H1 (cell line): Measurements from ENCODE around the gene ZNF490. TPM values are rescaled to one million over a fixed set of nuclear protein-coding genes. Genes with fewer than 3 reads are reported as not detected.

ENCODE experiments used
- CTCF ChIA-PET: fragments of 300-600 bp; sonication (Branson Sonifier 250); formaldehyde crosslinking; loops from one replicate; lab custom pipeline; 2021; ENCODE audit not compliant: partially characterized antibody; lab: Charles Lee
- POLR2A ChIA-PET: fragments of 300-600 bp; sonication (Branson Sonifier 250); formaldehyde crosslinking; loops from one replicate; lab custom pipeline; 2021; ENCODE audit warnings: inconsistent platforms; ENCODE audit not compliant: partially characterized antibody; lab: Charles Lee
- DNase-seq, 2 experiments: peaks; one replicate each; pipeline versions ENCODE4 v3.0.0 to v3.0.0-alpha.2; 2010 to 2022; ENCODE audit warnings: low spot score in 2 of 2, low read depth in 1 of 2, mixed read lengths in 1 of 2
- FAIRE-seq: peaks from 2 replicates; lab custom pipeline; 2011; peaks lifted over from hg19 to GRCh38; lab: Jason Lieb, UNC
- H2AFZ ChIP-seq: 2 replicates; pipeline ENCODE4 v1.8.1; 2012; ENCODE audit warnings: low read length, inconsistent platforms
- H2AK5ac ChIP-seq: 2 replicates; pipeline ENCODE4 v1.6.1; 2013; ENCODE audit warnings: low read depth, low read length
- H2BK120ac ChIP-seq: replicated peaks from 2 replicates; pipeline ENCODE3; 2013; ENCODE audit warnings: low read depth, low read length, inconsistent platforms
- H2BK12ac ChIP-seq: 2 replicates; pipeline ENCODE4 v1.6.1; 2013; ENCODE audit warnings: low read depth, low read length
- H2BK15ac ChIP-seq: 2 replicates; pipeline ENCODE4 v1.6.1; 2013; ENCODE audit warnings: low read length
- H2BK20ac ChIP-seq: 2 replicates; pipeline ENCODE4 v1.6.1; 2013; ENCODE audit warnings: low read length
- H2BK5ac ChIP-seq: 2 replicates; pipeline ENCODE4 v1.6.1; 2013; ENCODE audit warnings: low read depth, low read length
- H3K14ac ChIP-seq: 2 replicates; pipeline ENCODE4 v1.6.1; 2013; ENCODE audit warnings: inconsistent platforms; ENCODE audit not compliant: insufficient read length
- H3K18ac ChIP-seq: 2 replicates; pipeline ENCODE4 v1.6.1; 2013; ENCODE audit warnings: low read length; ENCODE audit errors: extremely low read depth
- H3K23ac ChIP-seq: 2 replicates; pipeline ENCODE4 v1.6.1; 2013; ENCODE audit warnings: inconsistent platforms; ENCODE audit not compliant: insufficient read length
- H3K23me2 ChIP-seq: 2 replicates; pipeline ENCODE4 v1.6.1; 2013; ENCODE audit warnings: low read depth, low read length
- H3K27ac ChIP-seq: 2 replicates; pipeline ENCODE4 v1.6.1; 2011; ENCODE audit warnings: low read depth, low read length, inconsistent platforms
- H3K27me3 ChIP-seq, 4 experiments: replicated peaks in 1 of 4; 1 replicate in 1 of 4; 2 replicates in 3 of 4; pipeline versions ENCODE4 v1.6.1 to v1.8.1; 2011 to 2013; ENCODE audit warnings: low read length in 3 of 4, mild to moderate bottlenecking in 3 of 4, inconsistent platforms in 2 of 4, mixed read lengths in 2 of 4, moderate library complexity in 1 of 4; ENCODE audit not compliant: control insufficient read depth in 3 of 4, insufficient read depth in 3 of 4; ENCODE audit errors: extremely low read depth in 1 of 4
- H3K36me3 ChIP-seq, 4 experiments: 2 replicates each; pipeline versions ENCODE4 v1.6.1 to v1.8.1; 2011 to 2013; ENCODE audit warnings: mild to moderate bottlenecking in 4 of 4, low read length in 3 of 4, moderate library complexity in 2 of 4, control low read depth in 1 of 4, inconsistent platforms in 1 of 4; ENCODE audit not compliant: insufficient read depth in 4 of 4, control insufficient read depth in 2 of 4
- H3K4ac ChIP-seq: replicated peaks from 2 replicates; pipeline ENCODE3; 2013; ENCODE audit warnings: low read length, low read depth, mixed read lengths, inconsistent platforms; ENCODE audit not compliant: insufficient read length
- H3K4me1 ChIP-seq, 4 experiments: replicated peaks in 1 of 4; 1 replicate in 1 of 4; 2 replicates in 3 of 4; pipeline versions ENCODE4 v1.6.1 to v1.8.1; 2011 to 2013; ENCODE audit warnings: low read length in 3 of 4, inconsistent platforms in 2 of 4, mixed read lengths in 1 of 4; ENCODE audit not compliant: insufficient read depth in 4 of 4, control insufficient read depth in 3 of 4
- H3K4me2 ChIP-seq, 2 experiments: 2 replicates each; pipeline versions ENCODE4 v1.6.1 to v1.8.1; 2011 to 2013; ENCODE audit warnings: low read depth in 2 of 2, low read length in 2 of 2, control low read depth in 1 of 2, inconsistent platforms in 1 of 2, mild to moderate bottlenecking in 1 of 2; ENCODE audit not compliant: insufficient read depth in 1 of 2
- H3K4me3 ChIP-seq, 4 experiments: fragments of 200-600, 300-600 bp in 1 of 4; sonication (generic), shearing (Covaris generic), sonication (Bioruptor Twin) in 1 of 4; 2 replicates each; pipeline versions ENCODE4 v1.5.1 to v1.8.1; 2011 to 2016; ENCODE audit warnings: low read length in 4 of 4, low read depth in 3 of 4, control low read depth in 2 of 4, inconsistent platforms in 2 of 4, mild to moderate bottlenecking in 2 of 4, mixed read lengths in 1 of 4, moderate library complexity in 1 of 4; ENCODE audit not compliant: insufficient read depth in 2 of 4; ENCODE audit errors: extremely low read depth in 1 of 4
- H3K56ac ChIP-seq: replicated peaks from 2 replicates; pipeline ENCODE3; 2013; ENCODE audit warnings: low read depth, mild to moderate bottlenecking, mixed read lengths, low read length, inconsistent platforms; ENCODE audit not compliant: insufficient read length
- H3K79me1 ChIP-seq: 2 replicates; pipeline ENCODE4 v1.6.1; 2013; ENCODE audit warnings: low read depth, low read length, control low read depth
- H3K79me2 ChIP-seq, 2 experiments: 2 replicates each; pipeline versions ENCODE4 v1.6.1 to v1.8.1; 2012 to 2013; ENCODE audit warnings: low read length in 2 of 2, mild to moderate bottlenecking in 2 of 2, inconsistent platforms in 1 of 2; ENCODE audit not compliant: insufficient read depth in 2 of 2, control insufficient read depth in 1 of 2
- H3K9ac ChIP-seq, 4 experiments: replicated peaks in 1 of 4; 1 replicate in 1 of 4; 2 replicates in 3 of 4; pipeline versions ENCODE4 v1.6.1 to v1.8.1; 2011 to 2013; ENCODE audit warnings: low read depth in 3 of 4, low read length in 3 of 4, control low read depth in 2 of 4, mild to moderate bottlenecking in 2 of 4, moderate library complexity in 2 of 4, inconsistent platforms in 1 of 4; ENCODE audit errors: extremely low read depth in 1 of 4
- H3K9me3 ChIP-seq, 2 experiments: 2 replicates each; pipeline versions ENCODE4 v1.6.1 to v1.8.1; 2012 to 2013; ENCODE audit warnings: mild to moderate bottlenecking in 2 of 2, moderate library complexity in 2 of 2, control low read depth in 1 of 2, inconsistent platforms in 1 of 2, low read depth in 1 of 2, low read length in 1 of 2, mixed read lengths in 1 of 2; ENCODE audit not compliant: insufficient read depth in 2 of 2
- H4K20me1 ChIP-seq, 2 experiments: replicated peaks in 1 of 2; 2 replicates each; pipeline versions ENCODE3 to v1.8.1; 2011 to 2013; ENCODE audit warnings: inconsistent platforms in 2 of 2, low read length in 2 of 2, mild to moderate bottlenecking in 1 of 2; ENCODE audit not compliant: insufficient read depth in 2 of 2, control insufficient read depth in 1 of 2
- H4K5ac ChIP-seq: 2 replicates; pipeline ENCODE4 v1.6.1; 2013; ENCODE audit warnings: low read length, low read depth, mixed read lengths, inconsistent platforms; ENCODE audit not compliant: insufficient read length
- H4K8ac ChIP-seq: 2 replicates; pipeline ENCODE4 v1.8.0; 2013; ENCODE audit warnings: mild to moderate bottlenecking, moderate library complexity, low read length, inconsistent platforms; ENCODE audit not compliant: insufficient read depth; ENCODE audit errors: extremely low read depth
- H4K91ac ChIP-seq: replicated peaks from 2 replicates; pipeline ENCODE3; 2013; ENCODE audit warnings: low read length, mixed read lengths, inconsistent platforms; ENCODE audit not compliant: insufficient read length
- ASH2L ChIP-seq: fragments of 200-600, 300-600 bp; sonication (generic); IDR thresholded peaks from one replicate; pipeline ENCODE4 v1.7.1; 2017; ENCODE audit warnings: low read length
- CBX8 ChIP-seq: fragments of 300-800, 300-1000 bp; sonication (generic); IDR thresholded peaks from 2 replicates; pipeline ENCODE4 v1.7.1; 2016; ENCODE audit warnings: low read depth, low read length, borderline replicate concordance
- CHD1 ChIP-seq: IDR thresholded peaks from 2 replicates; pipeline ENCODE4 v1.6.1; 2012; ENCODE audit warnings: low read depth, low read length, improper control_type of control experiment
- CREB1 ChIP-seq: IDR thresholded peaks from 2 replicates; pipeline ENCODE4 v1.6.1; 2012; ENCODE audit warnings: inconsistent platforms
- KDM5A ChIP-seq: fragments of 200-600 bp; IDR thresholded peaks from 2 replicates; pipeline ENCODE4 v1.7.1; 2012; ENCODE audit warnings: mild to moderate bottlenecking, low read length, inconsistent platforms, mixed read lengths
- NRF1 ChIP-seq: IDR thresholded peaks from 2 replicates; pipeline ENCODE4 v1.6.1; 2011; ENCODE audit warnings: mild to moderate bottlenecking, low read depth, low read length, improper control_type of control experiment
- POLR2AphosphoS5 ChIP-seq: IDR thresholded peaks from 2 replicates; pipeline ENCODE4 v1.6.1; 2011; ENCODE audit warnings: low read depth, low read length
- RAD21 ChIP-seq, 2 experiments: IDR thresholded peaks in 1 of 2; conservative IDR thresholded peaks in 1 of 2; 2 replicates each; pipeline ENCODE4 v1.6.1; 2011; ENCODE audit warnings: low read depth in 2 of 2, low read length in 2 of 2, improper control_type of control experiment in 1 of 2, inconsistent platforms in 1 of 2, mild to moderate bottlenecking in 1 of 2, moderate library complexity in 1 of 2
- SAP30 ChIP-seq: fragments of 300-600 bp; sonication (generic); IDR thresholded peaks from 2 replicates; pipeline ENCODE4 v1.7.1; 2012; ENCODE audit warnings: low read length, moderate library complexity, mild to moderate bottlenecking, inconsistent platforms; ENCODE audit not compliant: insufficient read depth, insufficient replicate concordance
- SIN3A ChIP-seq, 2 experiments: IDR thresholded peaks in 1 of 2; conservative IDR thresholded peaks in 1 of 2; 2 replicates each; pipeline ENCODE4 v1.6.1; 2011 to 2012; ENCODE audit warnings: low read length in 2 of 2, improper control_type of control experiment in 1 of 2, low read depth in 1 of 2, mild to moderate bottlenecking in 1 of 2
- SP4 ChIP-seq: IDR thresholded peaks from 2 replicates; pipeline ENCODE4 v1.6.1; 2012; ENCODE audit warnings: low read length, inconsistent platforms
- SRF ChIP-seq: IDR thresholded peaks from 2 replicates; pipeline ENCODE4 v1.6.1; 2011; ENCODE audit warnings: mild to moderate bottlenecking, low read depth, low read length, moderate library complexity
- SUZ12 ChIP-seq: fragments of 200-600 bp; sonication (generic); IDR thresholded peaks from 2 replicates; pipeline ENCODE4 v1.6.1; 2012; ENCODE audit warnings: mild to moderate bottlenecking, inconsistent platforms, low read length, moderate library complexity, mixed read lengths
- WGBS, 2 experiments: shearing (Covaris generic) in 1 of 2; methylation state at CpG; one replicate each; pipeline versions ENCODE4 v1.1.6 to v1.1.7; 2013 to 2015; ENCODE audit warnings: low lambda C conversion rate in 2 of 2, mixed read lengths in 2 of 2, inconsistent platforms in 1 of 2, low coverage in 1 of 2, missing lambda C conversion rate in 1 of 2; ENCODE audit not compliant: insufficient replicate concordance in 2 of 2, insufficient coverage in 1 of 2, insufficient read length in 1 of 2; ENCODE audit errors: extremely low coverage in 1 of 2, missing lambda C conversion rate in 1 of 2; 5-methylcytosine and 5-hydroxymethylcytosine counted together
- polyA plus RNA-seq, 7 experiments: library from polyadenylated mRNA; depleted of rRNA in 3 of 7; stranded (reverse) in 5 of 7; unstranded in 2 of 7; fragments of >200 nt in 5 of 7; fragments of 200-250 nt in 2 of 7; gene quantifications; 1 replicate in 5 of 7; 2 replicates in 1 of 7; 4 replicates in 1 of 7; pipeline versions ENCODE4 v1.2.1 to v1.2.3, GENCODE V29; 2011 to 2013; ENCODE audit warnings: missing spikeins in 2 of 7, mixed read lengths in 2 of 7
- total RNA-seq: library from RNA; stranded (reverse); fragmentation: NEBNext Ultra II Directional; extraction: Animal tissue kit (Norgen Biotek cat#: 25700); gene quantifications from 2 replicates; pipeline ENCODE4 v1.2.1, GENCODE V29; 2021
- TF ChIP-seq, protein P1 (sequence below): IDR thresholded peaks from 2 replicates; pipeline ENCODE4 v1.6.1; 2011; ENCODE audit warnings: low read depth, mild to moderate bottlenecking, low read length; ENCODE audit not compliant: insufficient read depth

ZNF490 gene
- total and polyA plus RNA-seq, 2 of the 8 experiments (the other 6 are each of a cell fraction or from before 2014, with no cell fraction given): 1.7 to 9.0 TPM

DNA sequence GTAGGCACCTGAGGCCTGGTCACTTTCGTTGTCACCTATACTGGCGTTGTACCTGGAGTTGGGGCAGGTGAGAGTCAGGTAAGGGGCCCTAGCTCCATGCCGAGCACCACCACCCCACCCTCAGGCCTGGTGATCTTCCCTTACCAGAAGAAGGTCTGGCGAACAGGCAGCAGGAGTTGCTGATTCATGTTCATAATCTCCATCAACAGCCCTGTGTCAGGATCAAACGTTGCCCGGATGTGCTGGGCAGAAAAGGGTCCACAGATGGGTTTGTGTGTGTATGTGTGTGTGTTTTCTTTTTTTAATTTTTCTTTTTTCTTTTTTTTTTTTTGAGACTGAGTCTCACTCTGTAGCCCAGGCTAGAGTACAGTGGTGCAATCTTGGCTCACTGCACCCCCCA, 41.6 kb upstream of the ZNF490 start:
- H2BK120ac ChIP-seq: no peak overlapping the region
- no peak overlapping the region for H3K27ac ChIP-seq
- H3K27me3 ChIP-seq: no peaks in the 10 kb centered on the region
- POLR2A ChIA-PET: interaction anchor here (1.0 to 1.4 kb wide), 2 partner anchors 12 to 21 kb away, joined by 3 to 4 read pairs; no protein-coding TSS in a partner anchor
- no peak overlapping the region for H3K9ac ChIP-seq
- H3K23me2 ChIP-seq: no peaks in the 10 kb centered on the region
- no peak overlapping the region for H3K18ac ChIP-seq
- H3K79me1 ChIP-seq: no peaks in the 10 kb centered on the region
- DNase-seq (no peak), FAIRE-seq (no peak)
- H2BK20ac ChIP-seq: no peak overlapping the region
- peaks cover 3 to 12% (median 7%) of the 10 kb centered on the region in 4 experiments; a peak in 6 of 8 replicates for H3K36me3 ChIP-seq
- H2AK5ac ChIP-seq: no peak overlapping the region
- no peak overlapping the region for H2BK12ac ChIP-seq
- H3K9me3 ChIP-seq: peaks cover 0 to 4% of the 10 kb centered on the region in 2 experiments; a peak in 1 of 4 replicates
- 86% methylated on average over 6 of the region's 6 CpGs; no CpG with 5 or more reads in 1 of the 2 experiments for WGBS, 2 experiments
- no peak overlapping the region for H2BK5ac ChIP-seq
- H3K4me1 ChIP-seq: peaks cover 0 to 4% (median 3%) of the 10 kb centered on the region in 4 experiments; a peak in 5 of 7 replicates
- no peak overlapping the region for H3K23ac ChIP-seq
- peaks cover 0 to 3% of the 10 kb centered on the region in 2 experiments for H4K20me1 ChIP-seq
- no peak overlapping the region for H3K4me2 ChIP-seq
- no peak overlapping the region for H4K5ac ChIP-seq
- H3K56ac ChIP-seq: no peak overlapping the region
- no peak overlapping the region for H4K91ac ChIP-seq
- H3K14ac ChIP-seq: no peak overlapping the region
- H4K8ac ChIP-seq: no peak overlapping the region
- no peak overlapping the region for H2AFZ ChIP-seq
- no peak overlapping the region for H2BK15ac ChIP-seq
- no peak overlapping the region for H3K4ac ChIP-seq
- H3K4me3 ChIP-seq: no peak overlapping the region
- no peaks in the 10 kb centered on the region for H3K79me2 ChIP-seq
- CTCF ChIA-PET: interaction anchor here (1.2 kb wide), 1 partner anchor 12 kb away, joined by 3 read pairs; no protein-coding TSS in a partner anchor
- TF ChIP-seq ASH2L (no peak), RAD21 (IDR thresholded peaks at IDR 0.05 in 1 of 2, conservative IDR thresholded peaks at IDR 0.05 in 1 of 2; ENCODE audit: low read depth in 2 of 2, low read length in 2 of 2) (no peak), SIN3A (conservative IDR thresholded peaks at IDR 0.05 in 1 of 2, IDR thresholded peaks at IDR 0.05 in 1 of 2; ENCODE audit: low read depth in 1 of 2, low read length in 2 of 2) (no peak), CREB1 (no peak), CBX8 (no peak), POLR2AphosphoS5 (no peak), KDM5A (no peak), CHD1 (no peak), NRF1 (no peak), SUZ12 (no peak), SP4 (no peak), SRF (no peak), SAP30 (no peak)
- TF ChIP-seq, protein P1, sequence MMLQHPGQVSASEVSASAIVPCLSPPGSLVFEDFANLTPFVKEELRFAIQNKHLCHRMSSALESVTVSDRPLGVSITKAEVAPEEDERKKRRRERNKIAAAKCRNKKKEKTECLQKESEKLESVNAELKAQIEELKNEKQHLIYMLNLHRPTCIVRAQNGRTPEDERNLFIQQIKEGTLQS: no peak
